ENCODE measurements around the gene HEG1. TPM values are rescaled to one million over a fixed set of nuclear protein-coding genes. Genes with fewer than 3 reads are reported as not detected.

Gene HEG1
- total and polyA plus RNA-seq, 2 donors = 32.9 to 42.1 TPM

DNA sequence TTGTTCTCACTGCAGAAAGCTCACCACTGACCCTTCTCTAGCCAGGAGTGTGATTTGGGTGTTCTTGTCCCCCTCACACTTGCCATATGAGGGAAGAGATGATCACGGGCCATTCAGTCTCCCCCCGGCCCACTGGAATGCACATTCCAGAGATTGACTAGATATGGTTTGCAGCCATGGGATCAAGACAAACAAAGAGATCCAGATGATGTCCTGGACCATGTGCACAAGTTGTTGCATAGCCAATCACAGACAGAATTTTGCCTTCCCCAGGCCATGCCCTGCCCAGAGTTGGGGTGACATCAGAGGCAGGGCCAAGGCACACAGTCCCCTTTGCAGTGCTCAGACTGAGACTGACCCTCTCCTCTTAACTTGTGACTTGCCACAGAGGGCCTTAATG lies 136.0 kb downstream of the HEG1 start:
- no peak overlapping the region for H3K4me3 ChIP-seq (ENCODE audit: low read depth, low read length)
- H3K36me3 ChIP-seq (ENCODE audit: insufficient read depth) = no peaks in the 10 kb centered on the region
- H3K4me1 ChIP-seq (ENCODE audit: insufficient read depth) = no peaks in the 10 kb centered on the region
- 15% methylated on average over 2 of the region's 2 CpGs for WGBS
- H3K27ac ChIP-seq (ENCODE audit: low read depth) = no peak overlapping the region
- no peak for DNase-seq (ENCODE audit: extremely low spot score)

GRCh38 chr3:124918524-124918923 lies 137.3 kb downstream of the HEG1 start:
- H3K36me3 ChIP-seq (ENCODE audit: insufficient read depth) = no peaks in the 10 kb centered on the region
- WGBS = over 99% methylated on average over 2 of the region's 2 CpGs
- H3K4me3 ChIP-seq (ENCODE audit: low read depth, low read length) = no peak overlapping the region
- H3K27ac ChIP-seq (ENCODE audit: low read depth) = no peak overlapping the region
- no peak for DNase-seq (ENCODE audit: extremely low spot score)
- no peaks in the 10 kb centered on the region for H3K4me1 ChIP-seq (ENCODE audit: insufficient read depth)

DNA sequence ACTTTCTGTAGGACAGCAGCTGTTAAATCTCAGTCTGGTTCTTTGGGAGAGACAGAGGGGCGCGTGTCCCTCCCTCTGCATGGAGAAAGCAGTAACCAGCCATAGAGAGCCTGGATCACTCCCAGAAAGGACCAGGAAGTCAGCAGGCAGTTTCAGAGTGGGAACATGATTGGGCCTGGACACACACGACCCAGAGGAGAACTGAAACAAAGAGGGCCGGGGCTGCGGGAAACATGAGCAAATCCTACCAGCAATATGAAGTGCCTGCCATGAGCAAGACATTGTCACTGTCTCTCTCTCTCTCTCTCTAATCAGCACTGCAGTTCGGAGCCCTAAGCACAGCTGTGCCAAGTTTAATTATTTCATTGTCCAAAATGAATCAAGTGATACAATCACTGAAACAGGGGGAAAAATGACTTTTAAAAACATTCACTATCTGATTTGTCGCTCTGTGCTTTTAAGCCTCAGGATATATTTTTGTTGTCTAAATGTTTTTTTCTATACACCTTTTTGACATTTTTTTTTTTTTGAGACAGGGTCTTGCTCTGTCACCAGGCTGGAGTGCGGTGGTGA lies 138.9 kb downstream of the HEG1 start:
- Histone ChIP-seq H3K27ac (ENCODE audit: low read depth) (no peak overlapping the region), H3K4me3 (ENCODE audit: low read depth, low read length) (no peak overlapping the region), H3K4me1 (ENCODE audit: insufficient read depth) (no peaks in the 10 kb centered on the region), H3K36me3 (ENCODE audit: insufficient read depth) (no peaks in the 10 kb centered on the region)
- DNase-seq (ENCODE audit: extremely low spot score) = no peak
- 63% methylated on average over 8 of the region's 8 CpGs for WGBS

Small RNAs within 50 kb of the gene (small RNA-seq; reads per million reads assigned to genes)
- gene RNA5SP137 = not detected

Other genes starting within 250 kb of the HEG1 start
- gene ITGB5, start 168.6 kb downstream of the HEG1 start, total RNA-seq = 32.9 TPM
- gene ITGB5, start 168.6 kb downstream of the HEG1 start, polyA plus RNA-seq = 77.2 TPM
- gene MUC13, start 121.2 kb downstream of the HEG1 start, total RNA-seq = not detected
- not detected for gene MUC13, start 121.2 kb downstream of the HEG1 start, polyA plus RNA-seq
- 2.9 TPM for gene SLC12A8, start 156.8 kb upstream of the HEG1 start, total RNA-seq
- gene SLC12A8, start 156.8 kb upstream of the HEG1 start, polyA plus RNA-seq = 1.4 TPM